ENCODE measurements around the gene METTL8.

The METTL8 gene

GRCh38 chr2:171441470-171441869 lies 7.7 kb upstream of the METTL8 start:
- no peak overlapping the region for H3K4me3 ChIP-seq (ENCODE audit: low read depth, low read length)
- TF ChIP-seq CTCF (IDR thresholded peaks at IDR 0.05; ENCODE audit: insufficient read depth, low read depth, low read length, missing control alignments) = no peak
- no peak for DNase-seq (ENCODE audit: low read depth)

- no peak for DNase-seq (ENCODE audit: low read depth)
- no peak overlapping the region for H3K4me3 ChIP-seq (ENCODE audit: low read depth, low read length)
- no peak for TF ChIP-seq CTCF (IDR thresholded peaks at IDR 0.05; ENCODE audit: insufficient read depth, low read depth, low read length, missing control alignments)
These were observed 2.5 kb upstream of the METTL8 start for GRCh38 chr2:171436307-171436706.

- peak; percentile 100 for DNase-seq (ENCODE audit: low read depth)
- H3K4me3 ChIP-seq (ENCODE audit: low read depth, low read length) = peak within 1 kb of the TSS; percentile 88
- no peak for TF ChIP-seq CTCF (IDR thresholded peaks at IDR 0.05; ENCODE audit: insufficient read depth, low read depth, low read length, missing control alignments)
These were observed 511 bp upstream of the METTL8 start, which contains the start of gene DCAF17 for GRCh38 chr2:171434013-171434989. Gene DCAF17 (plus strand): TSS chr2:171434226. CDS start chr2:171434578, 352 bp downstream.

GRCh38 chr2:171432969-171433762 lies 624 bp downstream of the METTL8 start:
- DNase-seq (ENCODE audit: low read depth) = peak; percentile 89
- TF ChIP-seq CTCF (IDR thresholded peaks at IDR 0.05; ENCODE audit: insufficient read depth, low read depth, low read length, missing control alignments) = no peak

GRCh38 chr2:171432206-171432968 lies 1.4 kb downstream of the METTL8 start:
- DNase-seq (ENCODE audit: low read depth) = peak; percentile 33
- no peak for TF ChIP-seq CTCF (IDR thresholded peaks at IDR 0.05; ENCODE audit: insufficient read depth, low read depth, low read length, missing control alignments)
- H3K4me3 ChIP-seq (ENCODE audit: low read depth, low read length) = peak overlapping the region; percentile 88

More at GRCh38 chr2:171432969-171433762, 624 bp downstream of the METTL8 start:
- H3K4me3 ChIP-seq (ENCODE audit: low read depth, low read length) = peak overlapping the region; percentile 88

- TF ChIP-seq CTCF (IDR thresholded peaks at IDR 0.05; ENCODE audit: insufficient read depth, low read depth, low read length, missing control alignments) = no peak
- peak overlapping the region; percentile 88 for H3K4me3 ChIP-seq (ENCODE audit: low read depth, low read length)
- no peak for DNase-seq (ENCODE audit: low read depth)
These were observed 2.1 kb downstream of the METTL8 start for GRCh38 chr2:171431677-171432167.

All from GM12865 (cell line).